Activated T-cell treated with anti-CD3 and anti-CD28 coated beads for 24 hours (primary cell): ENCODE results near the gene ARHGAP32.
"Not testable (repeated sequence)": the region's sequence is repeated elsewhere in the genome, so short reads cannot be mapped to it uniquely, and the experiment has no call there.

Experiments
- DNase-seq: peaks from one replicate; pipeline ENCODE4 v3.0.0-alpha.2; 2020; ENCODE audit warnings: low read depth

Gene ARHGAP32

GRCh38 chr11:128933481-128934178 lies 258.5 kb downstream of the ARHGAP32 start:
- DNase-seq: no peak

GRCh38 chr11:128931668-128932067 lies 260.5 kb downstream of the ARHGAP32 start:
- DNase-seq: no peak

- DNase-seq: no peak
Observed at GRCh38 chr11:128931066-128931465, 261.1 kb downstream of the ARHGAP32 start.

GRCh38 chr11:128929991-128930390 lies 262.1 kb downstream of the ARHGAP32 start:
- no peak for DNase-seq

- no peak for DNase-seq
Observed at GRCh38 chr11:128929468-128929867, 262.7 kb downstream of the ARHGAP32 start.

- no peak for DNase-seq
Observed at GRCh38 chr11:128928400-128928799, 263.7 kb downstream of the ARHGAP32 start.

GRCh38 chr11:128927683-128928336 lies 264.3 kb downstream of the ARHGAP32 start:
- no peak for DNase-seq

GRCh38 chr11:128927108-128927461 lies 265.0 kb downstream of the ARHGAP32 start:
- DNase-seq: no peak

GRCh38 chr11:128926437-128927107 lies 265.6 kb downstream of the ARHGAP32 start:
- DNase-seq: no peak

- no peak for DNase-seq
Observed at GRCh38 chr11:128926000-128926399, 266.1 kb downstream of the ARHGAP32 start.

GRCh38 chr11:128925250-128925600 lies 266.9 kb downstream of the ARHGAP32 start:
- no peak for DNase-seq

- DNase-seq: no peak
Observed at GRCh38 chr11:128924510-128925249, 267.4 kb downstream of the ARHGAP32 start.

GRCh38 chr11:128924104-128924503 lies 268.0 kb downstream of the ARHGAP32 start:
- no peak for DNase-seq

GRCh38 chr11:128921793-128922192 lies 270.3 kb downstream of the ARHGAP32 start:
- DNase-seq: no peak

- DNase-seq: no peak
Observed at GRCh38 chr11:128920666-128921065, 271.5 kb downstream of the ARHGAP32 start.

GRCh38 chr11:128919635-128920034 lies 272.5 kb downstream of the ARHGAP32 start:
- not testable (repeated sequence) for DNase-seq

GRCh38 chr11:128919216-128919615 lies 272.9 kb downstream of the ARHGAP32 start:
- no peak for DNase-seq

GRCh38 chr11:128917144-128917724 lies 274.9 kb downstream of the ARHGAP32 start:
- DNase-seq: no peak

- DNase-seq: no peak
Observed at GRCh38 chr11:128916681-128917080, 275.4 kb downstream of the ARHGAP32 start.

GRCh38 chr11:128916037-128916572 lies 276.0 kb downstream of the ARHGAP32 start:
- no peak for DNase-seq

GRCh38 chr11:128915149-128915521 lies 277.0 kb downstream of the ARHGAP32 start:
- DNase-seq: no peak
